ENCODE results near the gene KIFC1. TPM values are rescaled to one million over a fixed set of nuclear protein-coding genes. Genes with fewer than 3 reads are reported as not detected.
"Not testable (repeated sequence)": the region's sequence is repeated elsewhere in the genome, so short reads cannot be mapped to it uniquely, and the experiment has no call there.

Gene KIFC1
- total RNA-seq, 1 donor from 2014 or later, result 93.9 TPM

- not testable (repeated sequence) for H3K27me3 ChIP-seq; H3K9me3 ChIP-seq (ENCODE audit: low read depth); H3K27me3 Mint-ChIP-seq (ENCODE audit: insufficient read depth, low read depth); H3K79me2 ChIP-seq (ENCODE audit: low read depth); H3F3A ChIP-seq (ENCODE audit: low read depth); H3K27ac ChIP-seq; H2AFZ ChIP-seq (replicated peaks); H3K4me3 ChIP-seq; H3K9me3 Mint-ChIP-seq; H3K36me3 ChIP-seq; H3K27ac Mint-ChIP-seq; H3K36me3 Mint-ChIP-seq; H3K4me1 ChIP-seq; H3K4me2 ChIP-seq; H3K9ac ChIP-seq; H3K4me3 Mint-ChIP-seq; H4K20me1 ChIP-seq (ENCODE audit: low read depth)
- peaks cover 20% of the 10 kb centered on the region for H3K4me1 Mint-ChIP-seq
- peak; percentile 24 for TF ChIP-seq CTCF (IDR thresholded peaks at IDR 0.05)
- peak; percentile 11 for DNase-seq (ENCODE audit: low spot score)
Observed at GRCh38 chr6:33365206-33365971, 26.2 kb upstream of the KIFC1 start.

GRCh38 chr6:33367009-33367714, 24.5 kb upstream of the KIFC1 start:
- Histone ChIP-seq H3K9me3 (ENCODE audit: low read depth) (no peaks in the 10 kb centered on the region), H3K27ac (no peak overlapping the region), H3K27me3 (no peaks in the 10 kb centered on the region), H3K4me2 (no peak overlapping the region), H3K4me1 (peaks cover 9% of the 10 kb centered on the region), H2AFZ (replicated peaks) (no peak overlapping the region), H3K79me2 (ENCODE audit: low read depth) (no peaks in the 10 kb centered on the region), H3F3A (ENCODE audit: low read depth) (peaks cover 9% of the 10 kb centered on the region), H4K20me1 (ENCODE audit: low read depth) (no peaks in the 10 kb centered on the region), H3K4me3 (no peak overlapping the region), H3K36me3 (no peaks in the 10 kb centered on the region), H3K9ac (no peak overlapping the region)
- no peak for DNase-seq (ENCODE audit: low spot score)
- Mint-ChIP-seq H3K27ac (no peak overlapping the region), H3K36me3 (no peaks in the 10 kb centered on the region), H3K27me3 (ENCODE audit: insufficient read depth, low read depth) (peaks cover 2% of the 10 kb centered on the region), H3K9me3 (no peaks in the 10 kb centered on the region), H3K4me3 (no peak overlapping the region), H3K4me1 (peaks cover 23% of the 10 kb centered on the region)
- TF ChIP-seq EZH2phosphoT487 (IDR thresholded peaks at IDR 0.05) (no peak), EZH2 (IDR thresholded peaks at IDR 0.05) (no peak)

GRCh38 chr6:33367715-33368025, 24.0 kb upstream of the KIFC1 start:
- Histone ChIP-seq H3K4me1 (peaks cover 15% of the 10 kb centered on the region), H3F3A (ENCODE audit: low read depth) (peaks cover 14% of the 10 kb centered on the region)
- H2AFZ ChIP-seq (replicated peaks); H3K27ac ChIP-seq; DNase-seq (ENCODE audit: low spot score); H3K27ac Mint-ChIP-seq; H3K9ac ChIP-seq; H3K4me2 ChIP-seq; H3K27me3 Mint-ChIP-seq (ENCODE audit: insufficient read depth, low read depth); H3K4me3 ChIP-seq; H3K4me3 Mint-ChIP-seq; H3K79me2 ChIP-seq (ENCODE audit: low read depth); H3K36me3 ChIP-seq; H3K9me3 ChIP-seq (ENCODE audit: low read depth); H3K27me3 ChIP-seq; H4K20me1 ChIP-seq (ENCODE audit: low read depth); H3K9me3 Mint-ChIP-seq; H3K36me3 Mint-ChIP-seq: not testable (repeated sequence)
- peaks cover 28% of the 10 kb centered on the region for H3K4me1 Mint-ChIP-seq

- not testable (repeated sequence) for H3K27ac Mint-ChIP-seq; H3K27me3 ChIP-seq; H3K79me2 ChIP-seq (ENCODE audit: low read depth); H3K27me3 Mint-ChIP-seq (ENCODE audit: insufficient read depth, low read depth); H3K4me2 ChIP-seq; H4K20me1 ChIP-seq (ENCODE audit: low read depth); H3K9me3 ChIP-seq (ENCODE audit: low read depth); H3K4me3 Mint-ChIP-seq; H3K27ac ChIP-seq; DNase-seq (ENCODE audit: low spot score); H2AFZ ChIP-seq (replicated peaks); H3K36me3 ChIP-seq; H3K36me3 Mint-ChIP-seq; H3K9me3 Mint-ChIP-seq; H3K9ac ChIP-seq; H3K4me3 ChIP-seq
- peaks cover 22% of the 10 kb centered on the region for H3F3A ChIP-seq (ENCODE audit: low read depth)
- H3K4me1 ChIP-seq, result peaks cover 14% of the 10 kb centered on the region
- H3K4me1 Mint-ChIP-seq, result peaks cover 25% of the 10 kb centered on the region
Observed at GRCh38 chr6:33371901-33372300, 19.7 kb upstream of the KIFC1 start.
